HCT116 (cell line): ENCODE results near the gene IRGC.

ENCODE experiments used
- CEBPB ChIP-seq: IDR thresholded peaks from 2 replicates; pipeline ENCODE4 v1.6.1; 2012; ENCODE audit warnings: low read depth
- ELF1 ChIP-seq: IDR thresholded peaks from 2 replicates; pipeline ENCODE4 v1.6.1; 2012; ENCODE audit warnings: low read depth, borderline replicate concordance
- EZH2 ChIP-seq: fragments of 200-600 bp; sonication (generic); IDR thresholded peaks from 2 replicates; pipeline ENCODE4 v1.6.1; 2017; ENCODE audit warnings: antibody characterized with exemption, mixed run types
- EZH2phosphoT487 ChIP-seq: fragments of 200-600 bp; IDR thresholded peaks from 2 replicates; pipeline ENCODE4 v1.6.1; 2018; ENCODE audit warnings: antibody characterized with exemption, borderline replicate concordance
- MAX ChIP-seq: IDR thresholded peaks from 2 replicates; pipeline ENCODE4 v1.6.1; 2012
- POLR2A ChIP-seq: IDR thresholded peaks from 2 replicates; pipeline ENCODE4 v1.7.0; 2011; ENCODE audit warnings: borderline replicate concordance; ENCODE audit not compliant: insufficient read depth, insufficient read length; ENCODE audit errors: extremely low read depth
- RAD21 ChIP-seq: IDR thresholded peaks from 2 replicates; pipeline ENCODE4 v1.6.1; 2012; ENCODE audit warnings: low read depth, mild to moderate bottlenecking
- REST ChIP-seq: IDR thresholded peaks from 2 replicates; pipeline ENCODE4 v1.6.1; 2012; ENCODE audit warnings: low read depth
- SIN3A ChIP-seq: IDR thresholded peaks from 2 replicates; pipeline ENCODE4 v1.6.1; 2012; ENCODE audit warnings: low read depth
- SP1 ChIP-seq: IDR thresholded peaks from 2 replicates; pipeline ENCODE4 v1.6.1; 2012; ENCODE audit warnings: low read depth
- SRF ChIP-seq: IDR thresholded peaks from 2 replicates; pipeline ENCODE4 v1.6.1; 2012; ENCODE audit warnings: low read depth
- ZNF274 ChIP-seq: fragments of 200-500 bp; sonication (Bioruptor generic); IDR thresholded peaks from 2 replicates; pipeline ENCODE4 v1.6.1; 2014; ENCODE audit warnings: mild to moderate bottlenecking, low read depth, low read length, inconsistent platforms
- TF ChIP-seq, protein P1 (sequence below), 3 experiments: fragments of 200-600 bp in 1 of 3; sonication (generic) in 1 of 3; IDR thresholded peaks in 2 of 3; conservative IDR thresholded peaks in 1 of 3; 2 replicates each; pipeline ENCODE4 v1.5.1; 2012 to 2017; ENCODE audit warnings: low read depth in 2 of 3, low read length in 2 of 3, antibody characterized with exemption in 1 of 3, borderline replicate concordance in 1 of 3, control low read depth in 1 of 3, mild to moderate bottlenecking in 1 of 3, mixed read lengths in 1 of 3, mixed run types in 1 of 3, moderate library complexity in 1 of 3; ENCODE audit not compliant: insufficient read depth in 1 of 3

DNA sequence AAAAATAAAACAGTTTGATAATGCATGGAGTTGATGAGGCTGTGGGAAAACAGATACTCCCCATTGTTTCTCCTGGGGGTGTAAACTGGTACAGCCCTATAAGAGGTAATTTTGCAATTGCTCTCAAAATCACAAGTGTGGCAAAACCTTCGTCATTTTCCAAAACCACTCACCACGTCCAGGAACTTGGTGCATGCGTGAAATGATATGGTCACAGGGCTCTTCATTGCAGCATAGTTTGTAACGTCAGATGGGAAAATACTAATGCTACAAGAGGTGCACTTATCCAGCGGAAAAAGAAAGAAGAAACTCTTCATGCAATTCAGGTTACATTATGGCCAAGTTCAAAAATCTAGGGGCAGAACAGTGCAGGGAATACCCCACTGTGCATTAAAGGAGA, 34.1 kb upstream of the IRGC start:
- TF ChIP-seq, protein P1, sequence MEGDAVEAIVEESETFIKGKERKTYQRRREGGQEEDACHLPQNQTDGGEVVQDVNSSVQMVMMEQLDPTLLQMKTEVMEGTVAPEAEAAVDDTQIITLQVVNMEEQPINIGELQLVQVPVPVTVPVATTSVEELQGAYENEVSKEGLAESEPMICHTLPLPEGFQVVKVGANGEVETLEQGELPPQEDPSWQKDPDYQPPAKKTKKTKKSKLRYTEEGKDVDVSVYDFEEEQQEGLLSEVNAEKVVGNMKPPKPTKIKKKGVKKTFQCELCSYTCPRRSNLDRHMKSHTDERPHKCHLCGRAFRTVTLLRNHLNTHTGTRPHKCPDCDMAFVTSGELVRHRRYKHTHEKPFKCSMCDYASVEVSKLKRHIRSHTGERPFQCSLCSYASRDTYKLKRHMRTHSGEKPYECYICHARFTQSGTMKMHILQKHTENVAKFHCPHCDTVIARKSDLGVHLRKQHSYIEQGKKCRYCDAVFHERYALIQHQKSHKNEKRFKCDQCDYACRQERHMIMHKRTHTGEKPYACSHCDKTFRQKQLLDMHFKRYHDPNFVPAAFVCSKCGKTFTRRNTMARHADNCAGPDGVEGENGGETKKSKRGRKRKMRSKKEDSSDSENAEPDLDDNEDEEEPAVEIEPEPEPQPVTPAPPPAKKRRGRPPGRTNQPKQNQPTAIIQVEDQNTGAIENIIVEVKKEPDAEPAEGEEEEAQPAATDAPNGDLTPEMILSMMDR (IDR thresholded peaks at IDR 0.05 in 2 of 3, conservative IDR thresholded peaks at IDR 0.05 in 1 of 3; ENCODE audit: borderline replicate concordance in 1 of 3, insufficient read depth in 1 of 3, low read depth in 2 of 3, low read length in 2 of 3): no peak
- no peak for TF ChIP-seq EZH2
- TF ChIP-seq POLR2A: no peak
- TF ChIP-seq SRF: no peak
- no peak for TF ChIP-seq REST
- no peak for TF ChIP-seq EZH2phosphoT487
- no peak for TF ChIP-seq ZNF274
- no peak for TF ChIP-seq SIN3A
- TF ChIP-seq CEBPB: no peak
- no peak for TF ChIP-seq MAX
- TF ChIP-seq RAD21: no peak
- no peak for TF ChIP-seq ELF1
- TF ChIP-seq SP1: no peak
